Measurements from ENCODE around the gene E4F1.

DNA sequence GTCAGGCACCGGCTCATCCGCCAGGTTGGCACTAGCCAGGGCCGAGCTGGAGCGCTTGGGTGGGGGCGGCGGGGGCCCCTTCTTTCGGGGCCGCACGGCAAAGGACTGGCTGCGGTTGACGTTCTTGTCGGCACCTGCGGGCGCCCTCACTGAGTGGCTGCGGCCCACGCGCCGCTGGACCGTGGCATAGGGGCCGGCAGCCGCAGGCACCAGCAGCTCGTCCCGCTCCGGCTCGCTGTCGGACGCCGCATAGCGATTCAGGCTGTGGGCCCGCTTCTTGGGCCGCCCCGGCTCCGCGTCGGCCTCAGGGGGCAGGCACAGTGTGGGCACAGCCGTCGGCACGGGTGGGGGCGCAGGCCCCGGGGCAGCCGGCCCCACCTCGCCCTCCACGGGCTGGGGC lies 42.9 kb upstream of the E4F1 start:
- TF ChIP-seq YY1 (IDR thresholded peaks at IDR 0.05; ENCODE audit: insufficient read depth, insufficient read length) = no peak
- no peak for TF ChIP-seq ZNF274 (IDR thresholded peaks at IDR 0.05; ENCODE audit: low read depth, low read length)
